Stimulated activated CD8-positive, alpha-beta memory T cell treated with anti-CD3 and anti-CD28 coated beads, Interleukin-2, amount 100 ng/mL, for 48 hours (primary cell): ENCODE measurements around the gene SLC8A1.

ENCODE experiments used
- DNase-seq, 2 donors: peaks; one replicate each; pipeline ENCODE4 v3.0.0-alpha.2; 2020; ENCODE audit warnings: low read depth in 2 of 2

The SLC8A1 gene

DNA sequence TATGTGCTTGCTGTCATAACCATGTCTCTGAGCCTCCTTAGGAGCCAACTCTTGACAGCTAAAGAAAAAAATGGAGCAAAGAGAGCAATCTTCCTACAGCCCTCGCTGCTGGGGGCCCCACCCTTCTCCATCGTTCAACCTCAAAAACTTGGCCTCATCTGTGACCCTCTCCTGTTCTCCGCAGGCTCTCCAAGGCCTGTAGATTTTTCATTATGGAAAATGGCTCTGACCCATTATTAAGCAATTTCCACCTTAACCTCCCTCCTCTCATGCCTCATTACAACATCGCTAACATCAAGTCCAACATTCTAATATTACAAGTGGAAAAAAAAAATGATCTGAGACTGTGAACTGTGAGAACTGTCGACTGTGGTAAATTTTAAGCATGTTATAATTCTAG, 98.7 kb downstream of the SLC8A1 start:
- DNase-seq: no peak

DNA sequence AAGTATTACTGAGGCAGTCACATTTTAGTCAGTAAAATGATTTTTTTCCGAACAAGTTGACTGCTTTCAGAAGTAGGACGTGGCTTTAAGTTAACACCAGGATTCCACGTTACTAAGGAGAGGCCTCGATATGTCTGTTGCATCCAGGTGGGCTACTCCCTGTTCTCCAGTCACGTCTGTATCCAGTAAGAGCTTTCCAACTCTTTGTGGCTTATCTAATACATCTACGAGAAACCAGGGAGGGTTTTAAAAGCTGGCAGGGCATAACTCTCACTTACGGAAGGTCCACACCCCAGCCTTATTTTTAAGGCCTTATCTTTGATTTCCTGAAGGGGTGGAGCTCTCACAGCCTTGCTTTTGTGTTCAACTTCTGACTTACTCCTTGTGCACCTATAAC, 99.2 kb downstream of the SLC8A1 start:
- no peak for DNase-seq

DNA sequence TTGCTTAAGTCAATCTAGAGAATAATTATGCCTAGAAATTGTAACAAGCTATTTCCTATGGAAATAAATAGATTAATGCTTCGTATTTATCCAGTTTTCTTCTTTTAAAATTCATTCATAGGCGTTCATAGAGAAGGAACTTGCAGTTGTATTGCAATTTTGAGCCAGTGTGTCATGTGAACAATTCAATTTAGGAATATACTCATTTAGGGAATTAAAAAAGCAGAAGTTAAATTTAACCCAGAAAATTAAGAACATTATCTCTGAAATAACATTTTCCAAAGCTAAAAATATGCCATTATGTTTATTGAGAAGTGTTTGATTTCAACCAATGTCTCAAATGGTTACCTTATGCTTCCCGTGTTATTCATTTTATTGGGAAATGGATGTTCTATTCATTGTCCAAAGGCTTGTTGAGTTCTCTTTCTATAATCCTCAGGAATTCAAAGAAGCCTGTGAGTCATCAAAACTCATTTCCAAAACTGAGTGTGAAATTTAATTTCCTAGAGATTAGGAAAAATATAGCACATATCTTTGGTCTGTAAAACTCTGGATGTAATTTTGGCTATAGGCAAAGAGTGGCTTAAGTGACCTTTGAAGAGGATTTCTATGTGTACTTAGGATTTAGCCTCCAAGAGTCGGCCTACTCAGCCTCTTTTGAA, 99.7 kb downstream of the SLC8A1 start:
- DNase-seq: no peak

DNA sequence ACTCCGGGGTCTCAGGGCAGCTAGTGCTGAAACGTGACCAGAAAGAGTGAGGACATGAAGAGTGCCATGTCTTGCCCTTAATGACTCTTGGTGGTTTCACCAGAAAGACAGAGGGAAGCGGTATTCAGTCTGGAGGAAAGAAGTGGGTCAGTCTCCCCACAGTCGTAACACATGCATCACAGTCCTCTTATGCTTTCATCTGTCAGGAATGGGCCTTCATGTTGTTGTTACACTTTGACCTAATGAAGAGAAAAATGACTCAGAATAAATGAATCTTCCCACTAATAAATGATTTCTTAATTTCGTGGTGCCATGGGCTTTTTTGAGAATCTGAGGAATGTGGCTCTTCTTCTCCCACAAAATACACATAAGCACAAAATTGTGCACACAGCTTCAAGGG, 103.2 kb downstream of the SLC8A1 start:
- DNase-seq: no peak

DNA sequence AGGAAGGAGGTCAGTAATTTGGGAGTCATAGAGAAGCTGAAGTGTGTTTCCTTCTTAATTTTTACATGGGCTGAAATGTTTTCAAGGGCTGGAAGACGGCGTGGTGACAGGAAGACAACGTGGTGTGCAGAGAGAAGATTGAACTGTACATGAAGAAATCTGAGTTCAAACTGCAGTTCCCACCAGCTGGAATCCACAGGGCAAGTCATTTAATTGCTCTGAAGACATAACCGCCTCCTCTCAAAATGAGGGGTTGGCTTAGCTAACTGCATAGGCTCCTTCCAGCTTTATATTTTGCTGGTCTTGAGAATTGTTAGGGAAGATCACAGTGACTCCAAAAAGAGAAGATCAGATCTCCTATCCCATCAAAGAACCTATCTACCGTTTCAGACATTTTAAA, 103.9 kb downstream of the SLC8A1 start:
- no peak for DNase-seq

DNA sequence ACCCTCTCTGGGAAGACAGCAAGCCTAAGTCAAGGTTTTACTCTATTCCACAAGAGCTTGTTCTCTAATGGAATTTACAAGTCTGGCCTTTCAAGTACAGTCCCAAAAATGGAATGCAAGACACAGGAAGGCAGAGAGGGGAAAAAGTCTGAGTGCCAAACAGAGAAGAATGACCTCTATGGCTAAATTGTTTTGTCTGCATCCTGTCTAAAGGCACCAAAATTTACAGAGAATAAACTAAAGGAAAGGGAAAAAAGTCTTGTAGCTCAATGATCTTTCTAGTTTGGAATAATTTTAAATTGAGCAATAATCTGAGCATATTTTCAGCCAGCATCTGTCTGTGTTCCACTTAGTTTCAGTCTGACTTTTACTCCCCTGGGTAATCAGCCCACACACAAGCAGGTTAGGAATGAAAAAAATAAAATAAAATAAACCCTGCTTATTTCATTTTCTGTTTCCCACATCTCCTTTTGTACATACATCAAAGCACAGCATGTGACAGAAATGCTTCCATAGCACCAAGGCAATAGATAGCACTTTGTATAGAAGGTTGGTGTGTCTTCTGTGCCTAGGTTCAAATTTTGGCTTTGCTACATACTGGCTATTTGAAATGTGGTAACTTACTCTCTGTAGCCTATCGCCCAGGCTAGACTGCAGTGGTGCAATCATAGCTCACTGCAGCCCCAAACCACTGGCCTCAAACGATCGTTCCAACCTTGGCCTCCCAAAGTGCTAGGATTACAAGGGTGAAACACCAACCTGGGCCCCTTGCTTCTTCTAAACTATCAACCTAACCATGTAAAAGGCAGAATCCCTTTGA, 105.1 kb downstream of the SLC8A1 start:
- DNase-seq: no peak

DNA sequence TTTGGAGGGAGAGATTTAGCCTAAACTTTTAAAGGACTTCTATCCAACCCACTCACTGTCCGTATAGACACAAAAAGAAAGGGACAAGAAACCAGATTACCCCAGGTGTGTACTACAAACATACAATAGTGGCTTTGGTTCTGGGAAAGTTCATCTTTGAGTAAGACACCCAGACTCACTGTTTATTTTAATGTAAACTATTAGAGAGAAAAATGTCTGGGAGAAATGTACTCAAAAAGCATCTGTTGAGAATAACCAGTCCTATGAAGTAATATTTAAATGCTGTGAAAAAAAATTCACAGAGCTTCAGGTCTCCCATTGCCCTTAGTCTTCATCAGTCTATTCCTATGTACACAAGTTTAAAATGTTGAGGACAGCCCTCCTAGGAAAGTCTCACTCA, 107.5 kb downstream of the SLC8A1 start:
- no peak for DNase-seq

DNA sequence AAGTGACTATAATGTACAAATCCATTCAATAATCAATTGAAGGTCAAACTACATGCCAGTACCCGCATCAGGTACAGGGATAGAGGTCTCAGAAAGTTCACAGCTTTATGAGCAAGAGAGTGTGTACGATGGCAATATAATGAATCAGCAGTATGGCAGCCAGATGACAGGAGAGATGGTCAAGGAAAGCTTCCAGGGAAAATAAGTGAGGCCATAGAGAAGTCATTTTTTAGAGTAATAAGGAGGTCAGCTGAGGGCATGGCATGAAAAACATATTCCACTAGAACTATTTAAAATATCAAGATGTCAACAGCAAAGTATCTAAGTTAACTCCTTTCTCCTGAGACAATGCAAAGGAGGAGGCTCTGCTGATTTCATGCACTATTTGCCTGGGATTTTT, 108.0 kb downstream of the SLC8A1 start:
- no peak for DNase-seq

DNA sequence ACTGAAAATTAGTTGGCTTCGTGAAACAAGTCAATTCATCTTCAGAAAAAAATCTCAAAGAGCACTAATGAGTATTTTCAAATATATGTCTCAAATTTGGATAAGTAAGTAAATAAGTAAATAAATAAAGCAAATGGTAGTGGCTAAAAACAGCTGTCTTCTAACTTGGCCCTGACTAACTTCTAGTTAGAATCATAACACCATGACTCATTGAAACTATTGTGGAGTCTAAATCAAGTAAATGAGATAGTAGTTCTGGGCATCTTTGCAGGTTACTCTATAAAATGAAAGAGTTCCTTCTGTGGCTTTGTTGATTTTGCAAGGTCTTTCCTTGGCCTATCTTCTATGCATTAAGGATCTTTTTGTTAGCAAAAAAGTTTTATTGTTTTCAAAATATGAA, 110.7 kb downstream of the SLC8A1 start:
- no peak for DNase-seq

DNA sequence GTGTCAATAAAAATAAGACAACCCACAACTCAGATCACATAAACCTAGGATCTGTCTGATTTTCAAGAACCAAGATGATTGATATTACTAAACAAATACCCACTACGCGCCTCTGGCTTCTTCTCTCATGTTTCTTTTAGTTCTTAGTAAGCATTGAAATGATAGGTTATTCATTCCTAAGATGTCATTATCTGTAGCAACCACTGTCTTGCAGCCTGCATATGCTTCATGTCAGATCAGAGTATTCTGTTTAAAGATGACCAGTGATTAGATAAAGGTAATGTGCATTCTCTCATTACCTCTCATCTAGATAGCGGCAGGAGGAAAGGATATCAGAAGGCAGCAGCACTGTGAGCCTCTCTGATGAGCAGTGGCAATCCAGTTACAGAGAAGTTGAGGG, 112.9 kb downstream of the SLC8A1 start:
- no peak for DNase-seq

DNA sequence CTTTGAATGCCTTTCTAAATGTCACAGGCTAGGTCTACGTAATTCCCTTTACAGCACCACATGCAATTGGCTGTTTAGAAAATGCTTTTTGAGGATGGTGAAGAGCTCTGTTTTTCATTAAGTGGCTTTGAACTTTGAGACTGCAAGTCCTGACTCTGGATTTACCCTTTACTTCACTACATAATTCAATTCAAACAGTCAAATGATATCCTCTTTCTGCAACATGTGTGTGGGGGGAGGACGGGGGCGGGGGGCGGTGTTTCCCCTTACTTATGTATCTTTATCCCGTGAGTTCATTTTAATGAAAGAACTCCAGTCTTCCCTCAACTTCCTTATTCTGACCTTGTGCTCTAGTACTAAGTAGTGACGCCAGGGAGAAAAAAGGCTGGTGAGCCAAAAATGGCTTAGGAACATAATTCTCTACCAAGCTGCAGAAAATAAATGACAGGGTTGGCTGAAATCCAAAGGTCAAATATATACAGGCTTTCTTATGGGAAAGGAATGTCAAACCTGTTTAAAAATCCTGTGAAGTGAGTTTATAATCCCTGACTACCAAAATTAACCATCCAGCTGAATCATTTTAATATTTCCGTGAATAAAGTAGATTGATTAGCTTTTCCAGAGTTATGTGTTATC, 119.6 kb downstream of the SLC8A1 start:
- DNase-seq: no peak

DNA sequence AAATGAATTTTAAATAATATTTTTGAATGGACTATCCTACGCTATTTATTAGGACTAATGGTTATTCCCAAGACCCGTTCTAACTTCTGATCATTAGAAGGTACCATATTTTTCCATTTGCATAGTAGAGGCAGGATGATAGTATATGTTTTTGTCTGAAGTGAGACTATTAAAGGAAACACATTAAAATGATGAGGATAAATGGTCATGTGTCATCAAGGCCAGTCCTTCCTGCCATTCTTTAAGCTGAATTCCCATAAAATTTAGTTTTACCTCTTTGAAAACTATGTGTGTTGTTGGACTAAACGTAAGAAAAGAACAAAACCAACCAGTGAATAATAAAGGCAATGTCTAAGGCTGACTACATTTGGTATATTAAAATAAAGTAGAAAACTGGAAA, 121.8 kb downstream of the SLC8A1 start:
- DNase-seq: no peak

DNA sequence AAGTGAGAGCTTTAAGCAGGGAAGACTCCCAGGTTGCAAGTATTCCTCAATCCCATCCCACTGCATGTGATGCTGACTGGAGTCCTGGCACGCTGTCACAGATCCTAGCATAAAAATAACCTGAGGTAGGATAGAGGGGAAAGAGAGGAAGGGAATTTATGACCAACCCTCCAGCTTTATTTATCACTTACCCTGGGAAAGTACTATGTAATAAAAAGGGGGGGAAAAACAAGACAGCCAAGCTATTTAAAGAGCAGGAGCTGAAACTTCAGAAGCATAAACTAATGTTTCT, 122.2 kb downstream of the SLC8A1 start:
- DNase-seq: no peak

DNA sequence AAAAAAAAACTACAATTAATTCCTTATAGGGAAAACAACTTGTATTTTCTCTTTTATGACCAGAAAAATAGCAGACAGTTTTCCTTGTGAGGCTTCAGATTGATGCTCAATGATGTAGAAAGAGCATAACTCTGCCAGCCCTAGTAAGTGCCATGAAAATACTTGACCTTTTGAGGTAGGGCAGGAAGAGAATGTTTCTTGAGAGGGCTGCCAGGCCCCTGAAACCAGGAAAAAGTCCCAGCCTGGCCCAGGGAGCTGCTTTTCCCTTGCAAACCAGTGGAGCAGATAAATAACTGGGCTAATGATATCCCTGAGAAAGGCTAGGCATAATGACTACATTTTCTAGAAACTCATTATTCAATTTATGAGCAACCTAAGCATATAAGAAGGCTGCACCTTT, 126.8 kb downstream of the SLC8A1 start:
- DNase-seq: no peak

DNA sequence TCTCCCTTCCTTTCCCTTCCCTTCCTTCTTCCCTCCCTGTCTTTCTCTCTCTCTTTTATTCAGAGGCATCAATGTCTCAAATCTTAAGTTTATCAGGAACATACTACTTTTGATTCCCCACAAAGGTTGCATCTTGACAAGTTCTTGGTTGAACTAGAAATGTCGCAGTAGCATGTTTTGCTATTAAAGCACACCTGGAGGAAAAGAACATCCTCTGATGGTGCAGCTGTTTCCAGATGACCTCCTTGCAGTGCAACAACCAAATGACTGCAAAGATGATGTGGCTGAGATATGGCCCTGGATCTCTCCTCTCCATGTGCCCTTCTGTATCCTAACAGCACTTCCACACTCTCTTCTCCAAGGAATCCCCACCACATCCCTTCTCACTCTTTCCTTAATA, 127.2 kb downstream of the SLC8A1 start:
- DNase-seq: no peak

DNA sequence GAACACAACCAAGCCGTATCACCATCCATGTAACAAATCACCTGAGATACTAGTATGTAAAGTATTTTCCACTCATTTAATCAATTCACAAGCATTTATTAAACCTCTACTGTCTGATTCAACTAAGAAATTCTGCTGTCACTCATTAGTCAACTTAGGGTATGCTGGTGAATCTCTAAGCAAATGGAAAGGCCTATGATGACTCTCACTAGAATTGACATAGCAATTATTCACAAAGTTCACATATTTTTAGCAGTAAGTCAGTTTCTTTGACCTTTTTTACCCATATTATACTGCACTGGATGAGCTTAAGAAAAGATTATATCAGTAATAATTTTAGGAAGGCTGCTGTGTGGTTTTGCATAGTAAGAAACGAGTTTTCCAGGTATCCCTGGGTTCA, 130.1 kb downstream of the SLC8A1 start:
- DNase-seq: no peak

DNA sequence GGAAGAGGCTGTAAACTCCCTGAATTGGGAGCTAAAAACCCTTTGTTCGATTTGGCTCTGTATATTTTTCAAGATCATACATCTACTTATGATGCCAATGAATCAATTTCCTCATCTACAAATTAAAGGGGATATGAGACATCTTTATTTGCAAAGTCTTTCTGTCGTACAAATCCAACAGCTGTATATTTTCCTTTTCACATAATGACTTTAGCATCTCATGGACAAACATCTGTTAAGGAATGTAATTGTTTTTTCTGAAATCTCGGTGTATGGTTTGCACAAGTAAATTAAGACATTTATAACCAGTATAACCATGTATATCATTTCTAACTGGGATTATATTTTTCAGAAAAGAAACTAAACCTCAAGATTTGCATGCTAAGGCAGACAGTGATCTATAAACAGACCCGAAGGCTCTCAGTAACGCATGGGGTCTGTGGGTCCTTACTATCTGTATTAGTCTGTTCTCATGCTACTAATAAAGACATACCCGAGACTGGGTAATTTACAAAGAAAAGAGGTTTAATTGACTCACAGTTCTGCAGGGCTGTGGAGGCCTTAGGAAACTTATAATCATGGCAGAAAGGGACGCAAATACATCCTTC, 130.8 kb downstream of the SLC8A1 start:
- DNase-seq: no peak

DNA sequence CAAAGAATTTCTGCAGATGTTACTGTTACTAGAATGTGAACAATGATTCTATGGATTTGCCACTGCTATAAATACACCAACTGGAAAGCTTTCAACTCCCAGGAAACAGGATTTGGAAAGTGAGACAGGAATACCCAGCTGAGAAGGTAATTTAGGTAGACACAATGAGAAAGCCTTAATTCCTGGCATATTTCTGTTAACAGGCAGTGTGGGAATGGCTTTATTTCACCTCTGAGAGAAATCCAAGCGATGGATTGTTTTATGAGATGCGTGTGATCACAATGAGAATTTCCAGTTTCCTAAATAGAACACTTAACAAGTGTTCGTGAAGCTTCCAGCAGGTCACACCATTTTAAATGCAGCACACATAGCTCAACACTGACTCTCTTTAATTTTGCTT, 133.0 kb downstream of the SLC8A1 start:
- DNase-seq: no peak

DNA sequence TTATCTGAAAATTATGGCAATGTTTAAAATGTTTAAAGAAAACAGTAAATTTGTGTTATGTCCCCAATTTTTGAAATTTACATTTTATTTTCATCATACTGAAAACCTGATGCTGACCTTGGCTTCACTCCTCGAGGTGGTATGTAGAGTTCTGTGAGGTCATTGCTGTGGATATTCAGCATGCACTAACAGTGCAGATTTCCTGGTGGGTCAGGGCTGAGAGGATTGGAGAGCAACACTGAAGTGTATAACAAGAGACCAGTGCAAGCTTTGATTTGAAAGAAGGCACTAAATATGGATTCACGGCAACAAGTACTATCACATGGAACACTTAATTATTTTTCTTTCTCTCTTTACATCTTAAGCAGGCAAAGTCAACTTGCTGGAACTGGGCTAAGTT, 134.1 kb downstream of the SLC8A1 start:
- no peak for DNase-seq

DNA sequence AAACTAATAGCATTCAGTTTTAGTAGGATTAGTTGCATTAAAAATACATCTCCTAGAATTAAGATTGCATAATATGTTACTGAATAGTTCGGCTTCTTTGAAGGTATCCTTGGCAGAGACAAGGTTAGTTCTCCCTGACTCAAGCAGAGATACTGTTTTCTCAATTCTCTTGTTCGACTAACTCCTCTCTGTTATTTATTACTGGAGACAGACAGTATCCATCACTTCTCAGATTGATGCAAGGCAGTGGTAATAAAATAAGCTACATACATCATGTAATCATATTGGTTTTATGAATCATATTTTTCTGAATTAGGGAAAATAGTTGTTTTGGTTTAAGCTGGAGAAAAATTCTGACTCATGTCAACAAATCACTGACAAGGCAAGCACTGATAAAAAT, 134.8 kb downstream of the SLC8A1 start:
- no peak for DNase-seq

DNA sequence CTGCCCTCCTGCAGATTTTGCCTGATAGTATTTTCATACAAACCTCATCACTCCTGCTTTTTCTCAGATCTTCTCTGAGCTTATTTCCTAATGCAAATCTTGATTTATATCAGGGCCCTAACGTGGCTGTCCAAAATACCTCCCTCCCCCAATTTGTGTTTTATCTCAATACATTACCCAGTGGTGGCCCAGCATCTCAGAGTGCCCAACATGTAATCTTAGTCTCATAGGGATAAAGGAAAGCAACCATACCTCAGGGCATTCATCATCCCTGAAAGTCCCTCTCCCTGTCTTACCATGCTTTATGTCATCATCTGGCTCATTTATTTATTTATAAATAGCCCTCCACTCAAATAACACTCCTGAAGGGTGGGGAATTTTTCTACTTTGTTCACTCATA, 135.3 kb downstream of the SLC8A1 start:
- no peak for DNase-seq

DNA sequence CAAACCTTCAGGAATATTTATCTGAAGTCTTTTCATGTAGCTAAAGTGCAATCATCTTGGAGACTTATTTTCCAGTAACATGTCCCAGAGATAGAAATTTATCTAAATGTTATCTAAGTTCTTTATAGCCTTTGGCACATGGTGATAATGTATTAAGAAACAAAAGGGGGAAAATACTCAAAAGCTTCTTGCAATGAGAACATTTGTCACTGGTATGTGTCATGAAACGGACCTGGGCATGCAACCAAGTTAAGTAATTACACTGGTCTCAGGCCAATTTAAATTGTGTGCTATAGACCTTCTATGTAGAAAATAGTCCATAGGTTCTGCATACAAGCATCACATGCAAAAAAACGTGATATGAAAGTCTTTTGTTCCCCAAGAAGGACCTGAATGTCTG, 136.2 kb downstream of the SLC8A1 start:
- no peak for DNase-seq

DNA sequence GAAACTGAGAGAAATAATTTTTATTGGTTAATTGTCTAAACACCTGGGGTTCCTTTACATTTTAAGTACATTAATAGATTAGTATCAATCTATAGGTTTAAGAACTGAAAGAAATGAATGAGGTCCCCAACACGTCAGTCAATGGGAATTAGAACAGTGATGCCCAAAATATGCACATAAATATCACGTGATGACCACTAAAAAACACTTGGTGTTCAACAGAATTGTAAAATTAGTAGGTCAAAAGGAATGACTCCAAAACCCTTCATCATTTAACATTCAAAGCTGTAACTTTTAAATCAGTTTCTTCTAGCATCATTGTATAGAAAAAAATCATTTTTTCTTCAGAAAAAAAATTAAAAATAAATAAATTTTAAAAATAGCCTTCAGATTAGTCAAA, 140.9 kb downstream of the SLC8A1 start:
- DNase-seq: no peak
